Esophagus muscularis mucosa (tissue), 4 donors: Measurements from ENCODE around the gene BPIFB2. TPM values are rescaled to one million over a fixed set of nuclear protein-coding genes. Genes with fewer than 3 reads are reported as not detected.

Source experiments
- DNase-seq: peaks from one replicate; pipeline ENCODE4 v3.0.0-alpha.2; 2017; ENCODE audit errors: extremely low spot score
- H3K27ac ChIP-seq, 4 donors: fragments of 200-600 bp; sonication (generic); replicated peaks in 1 of 4; 1 replicate in 3 of 4; 2 replicates in 1 of 4; pipeline ENCODE4 v1.5.1; 2016 to 2019; ENCODE audit warnings: mild to moderate bottlenecking in 1 of 4
- H3K27me3 ChIP-seq, 4 donors: fragments of 200-600 bp; sonication (generic); one replicate each; pipeline versions ENCODE4 v1.5.1 to v1.6.0; 2016 to 2019
- H3K36me3 ChIP-seq, 4 donors: fragments of 200-600 bp; sonication (generic); one replicate each; pipeline ENCODE4 v1.5.1; 2016 to 2019
- H3K4me1 ChIP-seq, 4 donors: fragments of 200-600 bp; sonication (generic); one replicate each; pipeline ENCODE4 v1.5.1; 2016 to 2019
- H3K4me3 ChIP-seq, 4 donors: fragments of 200-600 bp; sonication (generic); 1 replicate in 2 of 4; 2 replicates in 2 of 4; pipeline ENCODE4 v1.5.1; 2016 to 2019; ENCODE audit warnings: mild to moderate bottlenecking in 4 of 4, moderate library complexity in 1 of 4
- H3K9me3 ChIP-seq, 4 donors: fragments of 200-600 bp; sonication (generic); 1 replicate in 3 of 4; 2 replicates in 1 of 4; pipeline ENCODE4 v1.5.1; 2016 to 2019
- CTCF ChIP-seq, 3 experiments: fragments of 200-600 bp in 2 of 3; fragments of 450-650 bp in 1 of 3; sonication (generic) in 2 of 3; IDR thresholded peaks; one replicate each; pipeline ENCODE4 v1.5.1; 2017 to 2019; ENCODE audit warnings: antibody characterized with exemption in 3 of 3, mild to moderate bottlenecking in 2 of 3, moderate library complexity in 1 of 3
- EP300 ChIP-seq: sonication (generic); formaldehyde crosslinking; IDR thresholded peaks from one replicate; pipeline ENCODE4 v1.6.1; 2017; ENCODE audit warnings: antibody characterized with exemption
- POLR2A ChIP-seq: fragments of 450-650 bp; IDR thresholded peaks from one replicate; pipeline ENCODE4 v1.6.1; 2017; ENCODE audit warnings: antibody characterized with exemption, moderate library complexity, mild to moderate bottlenecking, low read depth
- POLR2AphosphoS5 ChIP-seq, 2 donors: sonication (generic); formaldehyde crosslinking; IDR thresholded peaks; one replicate each; pipeline ENCODE4 v1.6.1; 2017; ENCODE audit warnings: antibody characterized with exemption in 2 of 2
- WGBS: methylation state at CpG from one replicate; pipeline ENCODE4 v1.1.5; 2018; 5-methylcytosine and 5-hydroxymethylcytosine counted together
- intact Hi-C: fragments of 100-400 bp; cut with DNase I; formaldehyde crosslinking; loops from one replicate; pipeline ENCODE4 v1.15.1; 2023
- total RNA-seq, 4 donors: library from RNA; depleted of rRNA; stranded (reverse); fragments of >200 nt; gene quantifications; one replicate each; pipeline versions ENCODE4 v1.1.0 to v1.2.1, GENCODE V29; 2016

BPIFB2 gene
- total RNA-seq, 4 donors from 2014 or later, result not detected

DNA sequence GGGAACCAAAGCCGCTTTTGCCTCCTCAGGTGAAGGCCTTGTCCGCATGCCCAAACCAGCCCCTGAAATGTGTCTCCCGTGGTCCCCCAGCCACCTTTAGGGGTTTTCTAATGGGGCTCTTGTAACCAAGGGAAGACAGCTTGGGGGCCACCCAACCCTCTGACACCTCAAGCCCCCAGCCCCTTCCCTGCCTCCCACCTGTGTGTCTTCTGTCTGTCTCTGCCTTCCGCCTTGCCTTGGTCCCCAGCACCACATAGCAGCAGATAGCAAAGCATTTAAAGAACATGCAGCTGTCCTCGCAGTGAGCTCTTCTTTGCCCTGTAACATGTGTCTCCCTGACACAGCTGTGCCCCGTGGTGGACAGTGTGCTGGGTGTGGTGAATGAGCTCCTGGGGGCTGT, 55.8 kb downstream of the BPIFB2 start:
- intact Hi-C loops, result no loop called here

GRCh38 chr20:33064572-33065287, 57.2 kb downstream of the BPIFB2 start:
- H3K27me3 ChIP-seq, result peaks cover 0 to 7% (median 0%) of the 10 kb centered on the region in 4 donors
- H3K4me1 ChIP-seq, result no peaks in the 10 kb centered on the region
- no peak overlapping the region for H3K4me3 ChIP-seq
- no peak overlapping the region for H3K27ac ChIP-seq
- no peaks in the 10 kb centered on the region for H3K9me3 ChIP-seq
- intact Hi-C loops, result no loop called here
- no peak for DNase-seq
- H3K36me3 ChIP-seq, result no peaks in the 10 kb centered on the region
- 92% methylated on average over 6 of the region's 11 CpGs for WGBS
- TF ChIP-seq POLR2A (no peak), EP300 (no peak), POLR2AphosphoS5 (IDR thresholded peaks at IDR 0.05) (no peak), CTCF (IDR thresholded peaks at IDR 0.05) (no peak)

More for the DNA sequence above, 55.8 kb downstream of the BPIFB2 start:
- Histone ChIP-seq H3K27ac (no peak overlapping the region), H3K9me3 (no peaks in the 10 kb centered on the region), H3K4me1 (no peaks in the 10 kb centered on the region), H3K36me3 (no peaks in the 10 kb centered on the region), H3K4me3 (no peak overlapping the region), H3K27me3 (peaks cover 0 to 9% (median 0%) of the 10 kb centered on the region in 4 donors)
- 81% methylated on average over 6 of the region's 6 CpGs for WGBS
- DNase-seq, result no peak
- TF ChIP-seq EP300 (no peak), CTCF (IDR thresholded peaks at IDR 0.05) (no peak), POLR2AphosphoS5 (IDR thresholded peaks at IDR 0.05) (no peak), POLR2A (no peak)

GRCh38 chr20:33065785-33066184, 58.3 kb downstream of the BPIFB2 start:
- 93% methylated on average over 9 of the region's 9 CpGs for WGBS
- no peak for DNase-seq
- no peak for TF ChIP-seq CTCF (IDR thresholded peaks at IDR 0.05)
- Histone ChIP-seq H3K36me3 (no peaks in the 10 kb centered on the region), H3K27me3 (peaks cover 0 to 10% (median 0%) of the 10 kb centered on the region in 4 donors), H3K27ac (no peak overlapping the region), H3K4me3 (no peak overlapping the region), H3K9me3 (no peaks in the 10 kb centered on the region), H3K4me1 (no peaks in the 10 kb centered on the region)
- intact Hi-C loops, result no loop called here

DNA sequence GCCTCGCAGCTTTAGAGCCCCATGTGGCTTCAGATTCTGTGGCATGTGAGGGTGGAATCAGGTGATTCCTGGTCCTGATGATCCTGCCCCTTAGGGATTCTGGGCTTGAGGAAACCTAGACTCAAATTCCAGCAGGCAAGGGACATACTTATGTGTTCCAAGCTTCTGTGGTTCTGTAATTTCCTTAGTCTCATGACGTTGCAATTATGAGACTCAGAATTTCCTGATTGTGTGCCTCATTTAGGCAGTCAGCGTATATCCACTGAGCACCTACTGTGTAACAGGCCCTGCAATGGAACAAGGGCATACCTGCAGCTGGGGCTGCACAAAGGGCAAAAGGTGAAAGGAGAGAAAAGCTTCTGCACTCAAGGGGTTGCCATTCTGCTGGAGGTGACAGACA, 60.3 kb downstream of the BPIFB2 start:
- Histone ChIP-seq H3K36me3 (no peaks in the 10 kb centered on the region), H3K27ac (no peak overlapping the region), H3K4me1 (no peaks in the 10 kb centered on the region), H3K9me3 (no peaks in the 10 kb centered on the region), H3K27me3 (peaks cover 0 to 28% (median 0%) of the 10 kb centered on the region in 4 donors), H3K4me3 (no peak overlapping the region)
- 77% methylated on average over 3 of the region's 3 CpGs for WGBS
- intact Hi-C loops, result no loop called here
- no peak for TF ChIP-seq POLR2A
- no peak for TF ChIP-seq EP300
- no peak for TF ChIP-seq POLR2AphosphoS5 (IDR thresholded peaks at IDR 0.05)
- no peak for TF ChIP-seq CTCF (IDR thresholded peaks at IDR 0.05)
- no peak for DNase-seq
